PC-9 (cell line): ENCODE measurements around the gene CPAMD8.
"Not testable (repeated sequence)": the region's sequence is repeated elsewhere in the genome, so short reads cannot be mapped to it uniquely, and the experiment has no call there.

Experiments used
- CTCF ChIP-seq: fragments of 200-600 bp; sonication (generic); conservative IDR thresholded peaks from 2 replicates; pipeline ENCODE4 v1.6.1; 2017; ENCODE audit warnings: mixed run types, antibody characterized with exemption, mild to moderate bottlenecking, moderate library complexity
- EZH2 ChIP-seq: fragments of 200-600 bp; sonication (generic); IDR thresholded peaks from 2 replicates; pipeline ENCODE4 v1.8.0; 2017; ENCODE audit warnings: antibody characterized with exemption, low read depth

- not testable (repeated sequence) for TF ChIP-seq CTCF, EZH2
Observed at GRCh38 chr19:16958277-16958676, 68.3 kb downstream of the CPAMD8 start.
